ENCODE data around the gene PARD6B. TPM values are rescaled to one million over a fixed set of nuclear protein-coding genes. Genes with fewer than 3 reads are reported as not detected.
"Not testable (repeated sequence)": the region's sequence is repeated elsewhere in the genome, so short reads cannot be mapped to it uniquely, and the experiment has no call there.

The PARD6B gene
- polyA plus RNA-seq, 1 of the 3 experiments (the other 2 are of a cell fraction): 0.49 TPM

DNA sequence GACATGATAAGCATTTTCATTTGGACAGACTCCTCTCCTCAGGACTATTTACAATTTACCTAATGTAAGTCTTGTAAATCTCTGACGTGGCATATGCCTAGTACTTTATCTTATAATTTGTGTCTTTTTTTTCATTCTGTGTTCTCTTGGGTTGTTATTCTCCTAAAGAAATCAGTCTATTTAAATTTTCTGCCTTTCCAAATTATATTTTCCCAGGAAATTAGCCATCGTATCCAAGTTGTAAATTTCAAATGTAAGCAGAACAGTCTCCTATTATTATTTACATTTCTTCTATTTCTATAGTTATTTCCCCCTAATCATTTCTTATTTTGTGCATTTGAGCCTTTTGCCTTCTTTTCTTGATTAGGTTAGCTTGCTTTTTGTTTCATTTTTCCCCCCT lies 46.0 kb downstream of the PARD6B start:
- H3K9ac ChIP-seq: no peak overlapping the region
- H3K9me3 ChIP-seq: no peaks in the 10 kb centered on the region
- H3K4me1 ChIP-seq (ENCODE audit: control insufficient read depth in 1 of 2, insufficient read depth in 2 of 2, low read depth in 1 of 2, low read length in 1 of 2): no peaks in the 10 kb centered on the region; a peak in 1 of 4 replicates
- no peaks in the 10 kb centered on the region for H3K9me2 ChIP-seq
- no peaks in the 10 kb centered on the region for H3K36me3 ChIP-seq (replicated peaks in 1 of 2; ENCODE audit: control insufficient read depth in 1 of 2, insufficient read depth in 2 of 2, low read length in 1 of 2)
- no peak for DNase-seq
- H3K4me3 ChIP-seq (ENCODE audit: low read depth in 2 of 2, low read length in 1 of 2): no peak overlapping the region
- CTCF ChIA-PET: interaction anchor here (0.9 to 1.8 kb wide), 2 partner anchors 17 to 28 kb away, joined by 5 to 11 read pairs; partner anchors contain the start of gene BCAS4
- H3K27me3 ChIP-seq (ENCODE audit: insufficient read depth): no peaks in the 10 kb centered on the region
- 81% methylated on average over 2 of the region's 2 CpGs for WGBS (ENCODE audit: low lambda C conversion rate)
- no peak overlapping the region for H3K27ac ChIP-seq (ENCODE audit: low read depth in 2 of 2, low read length in 1 of 2)
- H2AFZ ChIP-seq (ENCODE audit: low read depth): no peak overlapping the region
- no peak overlapping the region for H3K4me2 ChIP-seq
- no peaks in the 10 kb centered on the region for H3K79me2 ChIP-seq (ENCODE audit: insufficient read depth)
- no peaks in the 10 kb centered on the region for H3F3A ChIP-seq (replicated peaks; ENCODE audit: insufficient read depth)
- TF ChIP-seq, protein P1, sequence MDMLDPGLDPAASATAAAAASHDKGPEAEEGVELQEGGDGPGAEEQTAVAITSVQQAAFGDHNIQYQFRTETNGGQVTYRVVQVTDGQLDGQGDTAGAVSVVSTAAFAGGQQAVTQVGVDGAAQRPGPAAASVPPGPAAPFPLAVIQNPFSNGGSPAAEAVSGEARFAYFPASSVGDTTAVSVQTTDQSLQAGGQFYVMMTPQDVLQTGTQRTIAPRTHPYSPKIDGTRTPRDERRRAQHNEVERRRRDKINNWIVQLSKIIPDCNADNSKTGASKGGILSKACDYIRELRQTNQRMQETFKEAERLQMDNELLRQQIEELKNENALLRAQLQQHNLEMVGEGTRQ (IDR thresholded peaks at IDR 0.05; ENCODE audit: borderline replicate concordance, low read depth, low read length): no peak
- TF ChIP-seq, protein P2, sequence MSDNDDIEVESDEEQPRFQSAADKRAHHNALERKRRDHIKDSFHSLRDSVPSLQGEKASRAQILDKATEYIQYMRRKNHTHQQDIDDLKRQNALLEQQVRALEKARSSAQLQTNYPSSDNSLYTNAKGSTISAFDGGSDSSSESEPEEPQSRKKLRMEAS (IDR thresholded peaks at IDR 0.05; ENCODE audit: low read depth): no peak
- no peak for TF ChIP-seq POLR2AphosphoS5 (IDR thresholded peaks at IDR 0.05; ENCODE audit: low read depth, low read length)
- no peak for TF ChIP-seq ELF1 (IDR thresholded peaks at IDR 0.05)
- no peak for TF ChIP-seq EZH2phosphoT487 (IDR thresholded peaks at IDR 0.05; ENCODE audit: borderline replicate concordance, low read depth)
- TF ChIP-seq GATA2 (CRISPR knock-in tag; IDR thresholded peaks at IDR 0.05): no peak
- TF ChIP-seq FOXM1 (IDR thresholded peaks at IDR 0.05; ENCODE audit: low read depth): no peak
- no peak for TF ChIP-seq SMC3 (IDR thresholded peaks at IDR 0.05; ENCODE audit: low read depth, low read length)
- no peak for TF ChIP-seq FOSL2 (IDR thresholded peaks at IDR 0.05; ENCODE audit: borderline replicate concordance, low read depth)
- TF ChIP-seq RAD21 (IDR thresholded peaks at IDR 0.05; ENCODE audit: low read length): no peak
- no peak for TF ChIP-seq TEAD4 (IDR thresholded peaks at IDR 0.05; ENCODE audit: borderline replicate concordance, insufficient read depth)
- TF ChIP-seq NRF1 (IDR thresholded peaks at IDR 0.05; ENCODE audit: low read depth, low read length): no peak
- TF ChIP-seq, protein P3, sequence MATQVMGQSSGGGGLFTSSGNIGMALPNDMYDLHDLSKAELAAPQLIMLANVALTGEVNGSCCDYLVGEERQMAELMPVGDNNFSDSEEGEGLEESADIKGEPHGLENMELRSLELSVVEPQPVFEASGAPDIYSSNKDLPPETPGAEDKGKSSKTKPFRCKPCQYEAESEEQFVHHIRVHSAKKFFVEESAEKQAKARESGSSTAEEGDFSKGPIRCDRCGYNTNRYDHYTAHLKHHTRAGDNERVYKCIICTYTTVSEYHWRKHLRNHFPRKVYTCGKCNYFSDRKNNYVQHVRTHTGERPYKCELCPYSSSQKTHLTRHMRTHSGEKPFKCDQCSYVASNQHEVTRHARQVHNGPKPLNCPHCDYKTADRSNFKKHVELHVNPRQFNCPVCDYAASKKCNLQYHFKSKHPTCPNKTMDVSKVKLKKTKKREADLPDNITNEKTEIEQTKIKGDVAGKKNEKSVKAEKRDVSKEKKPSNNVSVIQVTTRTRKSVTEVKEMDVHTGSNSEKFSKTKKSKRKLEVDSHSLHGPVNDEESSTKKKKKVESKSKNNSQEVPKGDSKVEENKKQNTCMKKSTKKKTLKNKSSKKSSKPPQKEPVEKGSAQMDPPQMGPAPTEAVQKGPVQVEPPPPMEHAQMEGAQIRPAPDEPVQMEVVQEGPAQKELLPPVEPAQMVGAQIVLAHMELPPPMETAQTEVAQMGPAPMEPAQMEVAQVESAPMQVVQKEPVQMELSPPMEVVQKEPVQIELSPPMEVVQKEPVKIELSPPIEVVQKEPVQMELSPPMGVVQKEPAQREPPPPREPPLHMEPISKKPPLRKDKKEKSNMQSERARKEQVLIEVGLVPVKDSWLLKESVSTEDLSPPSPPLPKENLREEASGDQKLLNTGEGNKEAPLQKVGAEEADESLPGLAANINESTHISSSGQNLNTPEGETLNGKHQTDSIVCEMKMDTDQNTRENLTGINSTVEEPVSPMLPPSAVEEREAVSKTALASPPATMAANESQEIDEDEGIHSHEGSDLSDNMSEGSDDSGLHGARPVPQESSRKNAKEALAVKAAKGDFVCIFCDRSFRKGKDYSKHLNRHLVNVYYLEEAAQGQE (IDR thresholded peaks at IDR 0.05; ENCODE audit: low read depth, low read length): no peak
- POLR2A ChIA-PET: no interaction called here
- no peaks in the 10 kb centered on the region for H4K20me1 ChIP-seq (ENCODE audit: insufficient read depth)

DNA sequence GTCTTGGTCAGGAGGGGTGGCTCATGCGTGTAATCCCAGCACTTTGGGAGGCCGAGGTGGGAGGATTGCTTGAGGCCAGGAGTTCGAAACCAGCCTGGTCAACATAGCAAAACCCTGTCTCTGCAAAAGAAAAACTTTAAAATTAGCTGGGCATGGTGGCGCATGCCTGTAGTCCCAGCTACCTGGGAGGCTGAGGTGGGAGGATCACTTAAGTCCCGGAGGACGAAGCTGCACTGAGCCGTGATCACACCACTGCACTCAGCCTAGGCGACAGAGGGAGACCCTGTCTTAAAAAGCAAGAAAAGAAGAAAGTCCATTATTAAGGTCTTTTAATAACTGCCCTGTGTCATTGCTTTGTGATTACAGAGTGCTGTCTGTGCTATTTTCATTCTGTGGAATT lies 47.6 kb downstream of the PARD6B start:
- not testable (repeated sequence) for H3K4me2 ChIP-seq; H2AFZ ChIP-seq (ENCODE audit: low read depth); H3K36me3 ChIP-seq (replicated peaks in 1 of 2; ENCODE audit: control insufficient read depth in 1 of 2, insufficient read depth in 2 of 2, low read length in 1 of 2); H3K4me1 ChIP-seq (ENCODE audit: control insufficient read depth in 1 of 2, insufficient read depth in 2 of 2, low read depth in 1 of 2, low read length in 1 of 2); H3K9ac ChIP-seq; H4K20me1 ChIP-seq (ENCODE audit: insufficient read depth); DNase-seq; H3K4me3 ChIP-seq (ENCODE audit: low read depth in 2 of 2, low read length in 1 of 2); H3K27ac ChIP-seq (ENCODE audit: low read depth in 2 of 2, low read length in 1 of 2); H3K9me2 ChIP-seq; H3K27me3 ChIP-seq (ENCODE audit: insufficient read depth); H3F3A ChIP-seq (replicated peaks; ENCODE audit: insufficient read depth); H3K79me2 ChIP-seq (ENCODE audit: insufficient read depth); H3K9me3 ChIP-seq
- POLR2A ChIA-PET: interaction anchor here (1.2 kb wide), 1 partner anchor 153 kb away, joined by 3 read pairs; the partner anchor contains the start of gene ADNP
- 92% methylated on average over 7 of the region's 8 CpGs for WGBS (ENCODE audit: low lambda C conversion rate)
- CTCF ChIA-PET: interaction anchor here (0.6 to 2.3 kb wide), 7 partner anchors 8 to 29 kb away, joined by 3 to 14 read pairs (median 6); partner anchors contain the start of gene BCAS4
